HepG2 (cell line): ENCODE measurements around the gene TUBA4B. TPM values are rescaled to one million over a fixed set of nuclear protein-coding genes. Genes with fewer than 3 reads are reported as not detected.
A peak's percentile ranks its signal among the peaks of the same experiment; 100 is the strongest.

Experiments
- ARNTL ChIP-seq: sonication (generic); formaldehyde crosslinking; IDR thresholded peaks from 2 replicates; pipeline ENCODE4 v1.4.0; 2020; ENCODE audit warnings: mild to moderate bottlenecking, missing genetic modification reagents
- ATF2 ChIP-seq: sonication (generic); formaldehyde crosslinking; IDR thresholded peaks from 2 replicates; pipeline ENCODE4 v1.4.0; 2020; ENCODE audit warnings: missing genetic modification reagents
- CBFB ChIP-seq: sonication (generic); formaldehyde crosslinking; IDR thresholded peaks from 2 replicates; pipeline ENCODE4 v1.4.0; 2020; ENCODE audit warnings: missing genetic modification reagents
- ERF ChIP-seq: IDR thresholded peaks from 2 replicates; pipeline ENCODE4 v1.6.1; 2018; ENCODE audit warnings: missing biosample characterization, missing genetic modification reagents
- GABPB1 ChIP-seq: IDR thresholded peaks from 2 replicates; pipeline ENCODE4 v1.6.1; 2016; ENCODE audit warnings: mild to moderate bottlenecking, missing genetic modification reagents, moderate library complexity, missing compliant biosample characterization
- HNF4G ChIP-seq, 2 experiments: sonication (generic) in 1 of 2; formaldehyde crosslinking in 1 of 2; IDR thresholded peaks; 2 replicates each; pipeline versions ENCODE4 v1.4.0 to v1.6.1; 2011 to 2020; ENCODE audit warnings: borderline replicate concordance in 2 of 2, low read depth in 2 of 2, mild to moderate bottlenecking in 2 of 2, low read length in 1 of 2, missing genetic modification reagents in 1 of 2, moderate library complexity in 1 of 2
- ISX ChIP-seq: sonication (generic); formaldehyde crosslinking; conservative IDR thresholded peaks from 2 replicates; pipeline ENCODE4 v1.5.0; 2020; ENCODE audit warnings: missing genetic modification reagents
- KDM5A ChIP-seq: fragments of 200-600 bp; sonication (generic); IDR thresholded peaks from 2 replicates; pipeline ENCODE4 v1.7.0; 2018; ENCODE audit warnings: antibody characterized with exemption, mild to moderate bottlenecking, low read length, borderline replicate concordance
- KIAA2018 ChIP-seq: sonication (generic); formaldehyde crosslinking; IDR thresholded peaks from 2 replicates; pipeline ENCODE4 v1.5.0; 2020; ENCODE audit warnings: mild to moderate bottlenecking, missing genetic modification reagents, borderline replicate concordance
- PRDM10 ChIP-seq: sonication (generic); formaldehyde crosslinking; IDR thresholded peaks from 2 replicates; pipeline ENCODE4 v1.4.0; 2020; ENCODE audit warnings: low read depth, missing genetic modification reagents
- ZNF10 ChIP-seq: sonication (generic); formaldehyde crosslinking; IDR thresholded peaks from 2 replicates; pipeline ENCODE4 v1.4.0; 2020; ENCODE audit warnings: mild to moderate bottlenecking, low read depth, missing genetic modification reagents, borderline replicate concordance
- ZNF280B ChIP-seq: sonication (generic); formaldehyde crosslinking; IDR thresholded peaks from 2 replicates; pipeline ENCODE4 v1.5.0; 2020; ENCODE audit warnings: missing genetic modification reagents, mild to moderate bottlenecking, borderline replicate concordance
- ZZZ3 ChIP-seq: sonication (generic); formaldehyde crosslinking; IDR thresholded peaks from 2 replicates; pipeline ENCODE4 v1.4.0; 2020; ENCODE audit warnings: missing genetic modification reagents, mild to moderate bottlenecking, borderline replicate concordance
- polyA plus RNA-seq, 8 experiments: library from polyadenylated mRNA; depleted of rRNA in 3 of 8; stranded (reverse) in 7 of 8; unstranded in 1 of 8; fragments of >200 nt; fragmentation: Illumina TruSeq in 4 of 8; extraction: Trizol in 4 of 8; gene quantifications; 2 replicates each; pipeline versions ENCODE4 v1.2.1 to v1.2.3, GENCODE V29; 2011 to 2016; ENCODE audit warnings: low read depth in 4 of 8, missing spikeins in 1 of 8, mixed read lengths in 1 of 8; ENCODE audit not compliant: insufficient read depth in 1 of 8
- total RNA-seq, 5 experiments: library from RNA; depleted of rRNA; stranded (reverse); fragments of >200 nt; fragmentation: Illumina TruSeq; extraction: Trizol; gene quantifications; 2 replicates each; pipeline ENCODE4 v1.2.3, GENCODE V29; 2016; ENCODE audit warnings: low read depth in 1 of 5

Gene TUBA4B
- total and polyA plus RNA-seq, 2 of the 13 experiments (the other 11 are each of a cell fraction or from before 2014, with no cell fraction given) = 0.18 to 0.22 TPM

GRCh38 chr2:219205981-219206327 lies 47.1 kb upstream of the TUBA4B start (continued):
- TF ChIP-seq ZNF280B (CRISPR knock-in tag) (no peak), CBFB (no peak), GABPB1 (CRISPR knock-in tag) (no peak), ERF (CRISPR knock-in tag) (no peak), ZZZ3 (CRISPR knock-in tag) (no peak), KDM5A (no peak), ISX (CRISPR knock-in tag) (no peak), PRDM10 (CRISPR knock-in tag) (no peak), ARNTL (peak; percentile 39; the same call in 1 of the 2 replicates), KIAA2018 (CRISPR knock-in tag) (no peak), ATF2 (CRISPR knock-in tag) (no peak), ZNF10 (CRISPR knock-in tag) (no peak), HNF4G (IDR thresholded peaks at IDR 0.05; ENCODE audit: borderline replicate concordance, low read depth, low read length) (no peak), HNF4G (CRISPR knock-in tag; IDR thresholded peaks at IDR 0.05; ENCODE audit: borderline replicate concordance, low read depth) (no peak)
